Measurements from ENCODE around the gene APOL1. TPM values are rescaled to one million over a fixed set of nuclear protein-coding genes. Genes with fewer than 3 reads are reported as not detected.
A peak's percentile ranks its signal among the peaks of the same experiment; 100 is the strongest.

APOL1 gene
- total RNA-seq, 4 donors from 2014 or later, result 19.0 to 48.8 (median 28.0) TPM

DNA sequence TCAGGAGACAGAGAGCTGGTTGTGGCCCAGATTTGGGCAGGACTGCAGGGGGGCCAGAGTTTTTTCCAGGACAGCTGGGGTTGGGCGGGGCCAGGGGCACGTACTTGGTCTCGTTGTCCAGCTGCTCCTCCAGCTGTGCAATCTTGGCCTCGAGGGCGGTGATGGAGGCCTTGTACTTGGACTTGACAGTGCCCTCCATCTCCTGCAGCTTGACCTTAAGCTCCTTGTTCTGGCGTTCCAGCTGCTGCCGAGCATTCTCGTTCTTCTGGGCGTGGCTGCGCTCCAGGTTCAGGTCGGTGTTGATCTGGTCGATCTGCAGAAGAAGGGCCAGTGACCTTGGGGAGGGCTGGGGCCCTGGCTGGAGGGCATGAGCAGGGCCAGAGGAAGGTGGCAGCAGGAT is 32.1 kb downstream of the APOL1 start:
- intact Hi-C loops (cut with DNase I), result no loop called here
- no peak for DNase-seq (ENCODE audit: extremely low spot score)
- Histone ChIP-seq H3K36me3 (peaks cover 88 to 100% (median 96%) of the 10 kb centered on the region in 4 donors), H3K4me3 (no peak overlapping the region), H3K27ac (replicated peaks in 1 of 4) (peak overlapping the region; percentile 80 to 86 (median 82)), H3K27me3 (no peaks in the 10 kb centered on the region), H3K4me1 (peaks cover 11 to 64% (median 57%) of the 10 kb centered on the region in 4 donors), H3K9me3 (no peaks in the 10 kb centered on the region)
- WGBS, result 54% methylated on average over 9 of the region's 12 CpGs
- TF ChIP-seq POLR2AphosphoS5 (IDR thresholded peaks at IDR 0.05) (peak in 1 of 2 donors; percentile 38), EP300 (IDR thresholded peaks at IDR 0.05) (no peak), POLR2A (IDR thresholded peaks at IDR 0.05; ENCODE audit: low read depth) (no peak)
- TF ChIP-seq, protein P1, sequence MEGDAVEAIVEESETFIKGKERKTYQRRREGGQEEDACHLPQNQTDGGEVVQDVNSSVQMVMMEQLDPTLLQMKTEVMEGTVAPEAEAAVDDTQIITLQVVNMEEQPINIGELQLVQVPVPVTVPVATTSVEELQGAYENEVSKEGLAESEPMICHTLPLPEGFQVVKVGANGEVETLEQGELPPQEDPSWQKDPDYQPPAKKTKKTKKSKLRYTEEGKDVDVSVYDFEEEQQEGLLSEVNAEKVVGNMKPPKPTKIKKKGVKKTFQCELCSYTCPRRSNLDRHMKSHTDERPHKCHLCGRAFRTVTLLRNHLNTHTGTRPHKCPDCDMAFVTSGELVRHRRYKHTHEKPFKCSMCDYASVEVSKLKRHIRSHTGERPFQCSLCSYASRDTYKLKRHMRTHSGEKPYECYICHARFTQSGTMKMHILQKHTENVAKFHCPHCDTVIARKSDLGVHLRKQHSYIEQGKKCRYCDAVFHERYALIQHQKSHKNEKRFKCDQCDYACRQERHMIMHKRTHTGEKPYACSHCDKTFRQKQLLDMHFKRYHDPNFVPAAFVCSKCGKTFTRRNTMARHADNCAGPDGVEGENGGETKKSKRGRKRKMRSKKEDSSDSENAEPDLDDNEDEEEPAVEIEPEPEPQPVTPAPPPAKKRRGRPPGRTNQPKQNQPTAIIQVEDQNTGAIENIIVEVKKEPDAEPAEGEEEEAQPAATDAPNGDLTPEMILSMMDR (IDR thresholded peaks at IDR 0.05), result no peak

DNA sequence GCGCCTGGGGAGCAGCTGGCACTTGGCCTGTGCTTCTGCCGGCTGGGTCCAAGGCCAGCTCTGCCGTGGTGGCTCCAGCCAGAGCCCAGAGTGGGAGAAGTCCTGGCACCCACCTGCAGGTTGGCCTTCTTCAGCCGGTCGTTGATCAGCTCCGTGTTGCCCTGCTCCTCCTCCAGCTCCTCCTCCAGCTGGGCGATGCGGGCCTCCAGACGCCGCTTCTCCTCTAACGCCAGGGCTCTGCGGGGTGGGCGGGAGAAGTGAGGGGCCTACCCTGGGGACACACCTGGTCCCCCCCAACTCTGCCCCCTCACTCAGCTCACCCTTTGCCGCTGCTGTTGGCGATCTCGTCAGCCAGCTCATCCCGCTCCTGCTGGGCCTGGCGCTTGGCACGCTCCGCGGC is 32.6 kb downstream of the APOL1 start:
- TF ChIP-seq EP300 (IDR thresholded peaks at IDR 0.05) (no peak), POLR2A (IDR thresholded peaks at IDR 0.05; ENCODE audit: low read depth) (no peak), POLR2AphosphoS5 (IDR thresholded peaks at IDR 0.05) (no peak)
- TF ChIP-seq, protein P1 (IDR thresholded peaks at IDR 0.05), result no peak
- no peak overlapping the region for H3K4me3 ChIP-seq
- no peaks in the 10 kb centered on the region for H3K27me3 ChIP-seq
- peaks cover 11 to 62% (median 56%) of the 10 kb centered on the region in 4 donors for H3K4me1 ChIP-seq
- WGBS, result 84% methylated on average over 21 of the region's 21 CpGs
- peak overlapping the region; percentile 80 to 86 (median 82) for H3K27ac ChIP-seq (replicated peaks in 1 of 4)
- DNase-seq (ENCODE audit: extremely low spot score), result no peak
- intact Hi-C loops (cut with DNase I), result no loop called here
- peaks cover 89 to 100% (median 98%) of the 10 kb centered on the region in 4 donors for H3K36me3 ChIP-seq
- H3K9me3 ChIP-seq, result no peaks in the 10 kb centered on the region

DNA sequence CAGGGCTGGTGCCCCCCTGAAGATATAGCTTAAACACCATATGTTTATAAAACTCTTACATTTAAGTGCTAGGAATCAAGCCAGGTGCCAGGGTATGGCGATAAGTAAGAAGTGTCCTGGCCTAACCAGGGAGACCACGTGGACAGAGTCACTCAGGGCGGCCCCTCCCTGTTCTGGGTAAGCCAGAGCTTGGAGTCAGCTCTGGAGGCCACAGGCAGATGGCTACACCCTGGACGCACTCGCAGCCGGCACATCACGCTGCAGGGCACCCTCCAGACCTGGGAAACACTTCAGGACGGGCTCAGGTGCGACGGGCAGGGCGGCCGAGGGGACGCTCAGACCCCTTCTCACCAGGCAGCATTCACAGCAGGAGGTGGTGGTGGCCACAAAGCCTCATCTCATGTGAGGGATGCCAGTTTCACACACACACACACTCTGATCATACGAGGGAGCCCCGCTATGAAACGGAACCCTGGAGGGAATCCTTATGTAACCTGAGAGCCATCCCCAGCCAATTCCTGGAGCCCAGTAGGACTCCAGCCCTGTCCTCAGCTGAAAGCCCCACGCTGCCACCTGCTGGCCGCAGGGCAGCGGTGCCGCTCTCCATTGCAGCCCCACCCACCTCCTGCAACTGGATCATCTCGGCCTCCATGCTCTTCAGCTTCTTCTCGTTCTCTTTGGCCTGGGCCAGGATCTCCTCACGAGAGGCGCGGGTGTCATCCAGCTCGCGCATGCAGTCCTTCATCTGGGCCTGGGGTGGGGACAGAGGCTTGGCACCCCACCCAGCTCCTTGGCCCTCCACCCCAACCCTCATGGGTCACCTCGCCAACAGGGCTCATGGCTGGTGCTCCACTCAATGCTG is 33.4 kb downstream of the APOL1 start:
- intact Hi-C loops (cut with DNase I), result no loop called here
- H3K4me3 ChIP-seq, result no peak overlapping the region
- 34% methylated on average over 13 of the region's 28 CpGs for WGBS
- peaks cover 87 to 98% (median 95%) of the 10 kb centered on the region in 4 donors for H3K36me3 ChIP-seq
- peak; percentile 96 for DNase-seq (ENCODE audit: extremely low spot score)
- H3K27me3 ChIP-seq, result no peaks in the 10 kb centered on the region
- TF ChIP-seq, protein P1 (IDR thresholded peaks at IDR 0.05), result peak; percentile 94 to 98 (median 94)
- TF ChIP-seq POLR2AphosphoS5 (IDR thresholded peaks at IDR 0.05), result peak; percentile 70 to 76
- TF ChIP-seq POLR2A (IDR thresholded peaks at IDR 0.05; ENCODE audit: low read depth), result no peak
- H3K9me3 ChIP-seq, result no peaks in the 10 kb centered on the region
- H3K27ac ChIP-seq (replicated peaks in 1 of 4), result peak overlapping the region; percentile 80 to 86 (median 82)
- peaks cover 11 to 58% (median 48%) of the 10 kb centered on the region in 4 donors for H3K4me1 ChIP-seq

DNA sequence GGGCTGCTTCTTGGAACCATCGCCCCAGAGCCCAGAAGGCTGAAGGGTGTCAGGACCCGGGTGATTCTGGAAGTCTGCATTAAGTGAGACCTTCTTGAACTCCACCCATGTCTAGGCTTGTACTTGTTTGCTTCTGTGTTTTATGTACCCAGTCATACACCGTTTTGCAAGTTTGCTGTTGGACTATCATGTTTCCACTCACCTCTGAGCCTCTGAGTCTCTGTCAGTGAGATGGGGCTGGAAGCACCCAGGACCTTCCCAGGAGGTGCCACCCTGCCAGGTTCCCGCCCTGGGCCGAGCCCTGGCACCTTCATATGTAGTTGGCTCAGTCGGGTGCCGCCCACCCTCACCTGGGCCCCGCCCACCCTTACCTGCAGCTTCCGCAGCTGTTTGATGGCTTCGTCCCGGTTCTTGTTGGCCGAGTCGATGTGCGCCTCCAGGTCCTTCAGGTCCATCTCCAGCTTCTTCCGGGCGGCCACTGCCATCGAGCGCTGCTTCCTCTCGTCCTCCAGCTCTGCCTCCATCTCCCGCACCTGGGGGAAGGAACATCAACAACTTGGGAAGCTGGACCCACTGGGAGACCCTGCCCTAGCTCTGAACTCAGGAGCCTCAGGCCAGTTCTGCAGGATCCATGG is 35.1 kb downstream of the APOL1 start:
- H3K4me1 ChIP-seq, result peaks cover 11 to 53% (median 42%) of the 10 kb centered on the region in 4 donors
- TF ChIP-seq POLR2AphosphoS5 (IDR thresholded peaks at IDR 0.05) (peak in 1 of 2 donors; percentile 5), EP300 (IDR thresholded peaks at IDR 0.05) (no peak), POLR2A (IDR thresholded peaks at IDR 0.05; ENCODE audit: low read depth) (no peak)
- TF ChIP-seq, protein P1 (IDR thresholded peaks at IDR 0.05), result no peak
- intact Hi-C loops (cut with DNase I), result no loop called here
- DNase-seq (ENCODE audit: extremely low spot score), result no peak
- H3K9me3 ChIP-seq, result no peaks in the 10 kb centered on the region
- peak overlapping the region; percentile 50 to 86 (median 81) for H3K27ac ChIP-seq (replicated peaks in 1 of 4)
- H3K27me3 ChIP-seq, result no peaks in the 10 kb centered on the region
- 81% methylated on average over 13 of the region's 20 CpGs for WGBS
- H3K4me3 ChIP-seq, result no peak overlapping the region
- peaks cover 85 to 98% (median 93%) of the 10 kb centered on the region in 4 donors for H3K36me3 ChIP-seq
